Hindlimb muscle (tissue), 1 donor: ENCODE measurements around the gene RILPL1. TPM values are rescaled to one million over a fixed set of nuclear protein-coding genes. Genes with fewer than 3 reads are reported as not detected.

Experiments used
- polyA plus RNA-seq: library from polyadenylated mRNA; unstranded; fragments of 120-200 nt; gene quantifications from one replicate; pipeline ENCODE4 v1.2.1, GENCODE V29; 2013; ENCODE audit not compliant: insufficient read length

The RILPL1 gene
- polyA plus RNA-seq, 1 donor, result 31.1 TPM

Other genes with a start within 250 kb of the RILPL1 start
- 18.7 TPM for gene SBNO1, start 168.9 kb downstream of the RILPL1 start, polyA plus RNA-seq
- 35.0 TPM for gene KMT5A, start 149.6 kb downstream of the RILPL1 start, polyA plus RNA-seq
- 1.8 TPM for gene RILPL2, start 97.0 kb downstream of the RILPL1 start, polyA plus RNA-seq
- gene SNRNP35, start 75.6 kb downstream of the RILPL1 start, polyA plus RNA-seq, result 34.3 TPM
- gene TMED2, start 50.8 kb upstream of the RILPL1 start, polyA plus RNA-seq, result 134 TPM
- gene DDX55, start 68.4 kb upstream of the RILPL1 start, polyA plus RNA-seq, result 21.4 TPM
- 44.0 TPM for gene EIF2B1, start 100.0 kb upstream of the RILPL1 start, polyA plus RNA-seq
- gene GTF2H3, start 100.1 kb upstream of the RILPL1 start, polyA plus RNA-seq, result 26.5 TPM
- gene TCTN2, start 137.4 kb upstream of the RILPL1 start, polyA plus RNA-seq, result 8.1 TPM
- 15.6 TPM for gene ATP6V0A2, start 178.6 kb upstream of the RILPL1 start, polyA plus RNA-seq
- gene DNAH10, start 228.6 kb upstream of the RILPL1 start, polyA plus RNA-seq, result 1.3 TPM